ENCODE measurements around the gene DLX3.
A peak's percentile ranks its signal among the peaks of the same experiment; 100 is the strongest.

Gene DLX3

DNA sequence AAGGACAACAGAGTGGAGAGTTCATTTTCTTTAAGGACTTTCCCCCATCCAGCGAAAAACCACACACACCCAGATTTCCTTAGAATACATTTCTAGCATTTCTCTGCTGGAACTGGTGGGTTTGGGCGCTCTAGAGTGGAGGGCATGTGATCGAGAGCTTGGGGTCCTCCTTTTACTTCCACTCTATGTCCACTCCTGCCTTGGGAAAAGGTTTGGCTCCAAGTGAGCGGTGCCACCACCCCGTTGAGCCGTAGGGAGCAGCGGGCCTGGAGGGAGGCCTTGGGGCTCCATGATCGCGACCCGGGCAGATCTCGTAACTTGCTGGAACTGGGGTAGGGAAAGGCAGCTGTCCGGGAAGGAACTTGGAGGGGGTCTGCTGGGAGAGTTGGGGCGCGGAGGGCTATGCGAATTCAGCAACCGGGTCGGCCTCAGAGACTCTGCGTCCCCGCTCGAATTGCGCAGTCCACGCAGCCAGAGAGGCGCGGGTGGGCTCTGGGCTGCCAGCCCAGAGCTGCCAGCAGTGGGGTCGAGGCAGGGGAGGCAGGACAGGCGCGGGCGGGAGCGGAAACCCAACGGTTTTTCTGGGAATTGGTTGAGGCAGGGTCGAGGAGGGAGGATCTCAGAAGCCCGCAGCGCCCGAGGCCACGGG is 23.7 kb downstream of the DLX3 start:
- DNase-seq = no peak

- no peak for DNase-seq
These were observed 24.5 kb downstream of the DLX3 start for GRCh38 chr17:49970498-49970897.

DNA sequence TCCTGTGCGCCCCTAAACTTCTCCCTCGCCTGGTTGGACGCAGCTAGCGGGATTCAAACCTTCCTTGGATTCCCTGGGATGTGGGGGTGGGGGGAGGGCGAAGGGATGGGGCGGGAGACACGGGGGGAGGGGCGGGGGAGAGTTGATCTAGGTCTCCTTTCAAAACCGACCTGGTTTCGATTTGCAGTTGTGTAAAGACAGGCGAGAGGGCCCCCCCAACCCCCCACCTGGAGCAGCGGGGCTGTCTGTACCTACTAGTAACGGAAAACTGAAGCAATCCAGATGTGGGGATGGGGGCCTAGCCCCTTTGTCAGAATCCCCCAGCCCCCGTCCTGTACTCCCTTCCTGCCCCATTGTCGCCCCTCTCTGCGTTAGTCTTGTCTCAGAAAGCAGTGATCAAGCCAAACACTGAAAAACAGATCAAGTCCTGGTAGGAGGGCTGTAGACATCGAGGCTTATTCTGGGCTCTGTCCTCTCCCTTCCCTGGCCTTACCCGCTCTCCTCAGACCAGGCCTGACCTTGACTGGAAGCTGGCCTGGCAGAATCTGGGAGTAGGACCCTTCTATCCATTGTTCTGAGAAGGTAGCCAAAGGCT is 25.1 kb downstream of the DLX3 start:
- DNase-seq = no peak

GRCh38 chr17:49969134-49969759 is 25.8 kb downstream of the DLX3 start, which contains the start of gene DLX4:
Gene DLX4, plus strand, starts transcription at chr17:49969190. Its CDS starts 279 bp downstream, at chr17:49969469.
- no peak for DNase-seq

- DNase-seq = peak; percentile 50 to 54
These were observed 26.5 kb downstream of the DLX3 start for GRCh38 chr17:49968405-49969133.

DNA sequence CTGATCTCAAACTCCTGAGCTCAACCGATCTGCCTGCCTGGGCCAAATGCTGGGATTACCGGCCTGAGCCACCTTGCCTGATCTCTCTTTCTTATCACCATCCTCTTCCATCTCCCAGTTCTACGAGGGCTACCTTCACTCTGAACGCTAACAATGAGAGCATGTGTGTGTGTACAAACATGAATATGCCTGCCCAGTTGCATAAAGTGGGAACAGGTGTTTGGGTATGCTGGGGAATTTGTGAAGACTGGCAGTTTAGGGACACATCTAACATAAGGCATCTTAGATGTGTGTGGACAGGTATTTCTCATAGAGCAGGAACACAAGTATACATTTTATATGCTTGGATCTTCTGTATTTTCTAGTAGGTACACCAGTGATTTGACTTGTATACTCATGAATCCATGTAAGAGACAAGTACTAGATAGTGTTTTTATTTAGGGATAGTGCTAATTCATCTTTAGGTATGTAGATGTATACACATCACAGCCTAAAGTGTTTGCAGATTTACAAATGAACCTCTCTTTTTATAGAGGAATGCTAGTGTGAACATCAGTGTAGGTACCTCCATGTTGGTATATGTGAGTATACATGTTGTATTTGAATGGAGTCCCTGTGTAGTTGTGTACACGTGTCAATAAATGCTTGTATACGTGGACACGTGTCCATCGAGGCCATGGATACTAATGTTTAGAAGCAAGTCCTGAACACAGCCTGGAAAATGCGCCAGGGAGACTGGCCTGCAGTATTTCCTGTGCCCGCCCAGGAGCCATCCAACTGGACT is 27.2 kb downstream of the DLX3 start:
- no peak for DNase-seq

GRCh38 chr17:49967205-49967604 is 27.8 kb downstream of the DLX3 start:
- DNase-seq = no peak

GRCh38 chr17:49966767-49967166 is 28.3 kb downstream of the DLX3 start:
- no peak for DNase-seq

GRCh38 chr17:49965524-49965909 is 29.5 kb downstream of the DLX3 start:
- no peak for DNase-seq

- DNase-seq = no peak
These were observed 30.1 kb downstream of the DLX3 start for GRCh38 chr17:49964769-49965523.

GRCh38 chr17:49964303-49964768 is 30.7 kb downstream of the DLX3 start:
- no peak for DNase-seq

DNA sequence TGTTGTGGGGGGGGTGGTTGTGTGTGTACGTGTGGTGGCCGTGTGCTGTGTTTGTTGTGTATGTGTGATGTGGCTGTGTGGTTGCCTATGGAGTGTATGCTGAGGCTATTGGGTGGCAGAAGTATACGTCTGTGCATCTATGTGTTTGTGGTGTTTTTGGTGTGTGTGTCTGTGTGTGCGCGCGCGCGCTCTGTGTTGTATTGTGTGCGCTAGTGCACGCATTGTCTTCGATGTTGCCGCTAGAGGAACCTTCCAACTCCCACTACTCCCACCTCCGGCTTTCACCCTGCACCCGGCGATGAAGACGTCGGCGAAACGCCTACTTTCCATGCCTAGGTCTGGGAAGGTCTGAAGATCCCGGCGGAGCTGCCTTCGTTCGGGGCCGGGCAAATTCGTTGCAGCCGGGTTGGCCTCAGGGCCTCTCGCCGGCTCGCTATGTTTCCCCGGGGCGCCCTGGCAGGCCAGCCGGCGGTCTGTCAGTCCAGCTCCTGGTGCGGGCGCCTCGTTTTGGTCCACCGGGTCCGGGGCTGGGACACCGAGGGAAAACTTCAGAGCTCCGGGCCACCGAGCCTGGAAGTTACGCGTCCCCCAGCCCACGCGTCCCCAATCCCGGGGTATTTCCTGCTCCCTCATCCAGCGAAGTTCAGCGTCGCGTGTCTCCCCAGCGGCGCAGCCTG is 31.3 kb downstream of the DLX3 start:
- DNase-seq = no peak

DNA sequence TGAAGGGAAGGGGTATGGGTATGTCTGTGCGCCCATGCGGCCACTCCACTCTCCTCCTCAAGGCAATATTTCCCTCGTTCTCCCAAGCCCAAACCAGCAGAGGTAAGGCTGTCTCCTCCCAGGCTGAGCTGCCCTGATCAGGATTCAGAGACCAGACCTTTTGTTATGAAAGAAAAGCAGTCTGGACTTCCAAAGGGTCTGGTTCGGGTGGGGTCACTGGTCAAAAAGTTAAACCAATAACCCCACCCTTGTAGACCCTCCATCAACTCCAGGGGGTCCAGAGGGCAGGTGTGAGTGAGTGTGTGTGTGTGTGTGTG is 31.8 kb downstream of the DLX3 start:
- DNase-seq = no peak

DNA sequence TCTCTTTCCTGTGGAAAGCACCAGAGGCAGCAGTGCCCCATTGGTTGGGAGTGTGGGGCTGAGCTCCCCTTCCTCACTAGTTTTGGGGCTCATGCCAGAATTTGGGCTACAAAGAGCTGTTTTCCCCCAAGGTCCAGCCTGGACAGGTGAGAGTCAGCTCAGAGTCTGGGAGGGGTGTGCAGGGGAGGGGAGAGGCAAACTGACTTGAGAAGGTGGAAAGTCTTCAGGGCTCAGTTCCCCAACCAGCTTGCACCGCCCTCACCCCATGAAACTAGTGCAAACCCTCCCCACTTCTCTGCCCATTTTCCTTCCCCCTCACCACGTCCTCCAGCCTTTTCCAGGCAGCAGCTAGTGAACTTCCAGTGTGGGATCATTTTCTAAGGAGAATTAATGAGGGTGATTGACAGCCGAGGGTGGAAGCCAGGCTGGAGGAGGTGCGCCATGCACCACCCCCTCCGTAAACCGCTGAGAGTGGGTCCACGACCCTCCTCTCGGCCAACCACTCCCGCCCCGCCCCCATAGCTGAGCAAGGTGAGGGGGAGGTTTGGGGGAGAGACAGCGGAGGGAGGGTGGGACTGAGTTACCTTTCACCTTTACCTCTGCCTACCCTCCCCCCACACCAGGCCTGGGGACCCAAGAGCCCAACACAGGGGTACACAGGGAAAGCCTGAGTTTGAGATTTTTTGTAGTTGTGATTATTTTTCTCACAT is 32.3 kb downstream of the DLX3 start:
- no peak for DNase-seq

DNA sequence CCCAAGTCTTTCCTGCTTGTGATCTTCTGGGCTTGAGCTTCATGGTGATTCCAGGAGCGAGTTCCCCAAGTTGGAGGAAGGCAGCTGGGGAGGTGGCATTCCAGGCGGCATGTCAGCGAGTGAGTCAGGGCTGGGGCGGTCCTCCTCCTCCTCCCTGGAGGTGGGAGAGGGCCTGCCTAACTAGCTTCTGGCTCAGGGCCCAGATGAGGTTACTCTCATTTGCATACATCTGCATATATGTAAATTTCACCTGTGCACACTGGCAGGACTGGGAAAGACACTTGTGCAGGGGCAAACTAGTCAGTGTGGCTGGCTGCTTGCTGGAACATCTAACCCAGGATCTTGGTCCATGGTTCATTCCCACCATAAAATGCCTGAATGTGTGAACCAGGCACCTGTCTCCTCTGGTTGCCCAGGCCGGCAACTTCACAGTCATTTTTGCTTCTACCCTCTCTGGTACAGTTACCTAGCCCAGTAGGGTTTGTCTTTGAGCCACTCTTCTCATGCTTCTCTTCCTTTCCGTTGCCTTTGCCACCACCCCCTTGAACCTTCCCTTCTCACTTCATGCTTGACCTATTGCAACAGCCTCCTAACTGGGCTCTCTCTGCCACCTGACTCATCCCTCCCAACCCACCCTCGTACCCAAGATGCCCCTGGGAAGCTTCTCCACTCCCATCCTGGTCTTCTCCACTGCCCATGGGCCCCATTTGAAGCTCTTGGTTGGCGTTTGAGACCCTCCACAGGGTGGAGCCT is 35.7 kb downstream of the DLX3 start:
- DNase-seq = no peak

DNA sequence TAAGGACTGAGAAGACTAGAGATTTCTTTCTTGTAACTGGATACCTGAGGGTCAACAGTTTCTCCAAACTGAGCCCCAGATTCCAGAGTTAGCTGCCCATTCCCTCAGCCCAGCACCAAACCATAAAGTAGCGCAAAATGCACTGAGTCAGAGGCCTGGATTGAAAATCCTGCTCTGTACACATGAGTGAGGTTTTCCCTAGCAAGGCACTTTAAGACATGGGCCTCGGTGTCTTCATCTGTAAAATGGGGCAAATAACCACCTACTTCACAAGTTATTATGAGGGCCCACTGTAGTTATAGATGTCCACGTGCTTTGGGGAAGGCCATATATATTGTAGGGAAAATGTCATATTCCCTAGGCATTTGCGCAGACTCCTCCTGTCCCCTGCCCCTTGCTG is 36.3 kb downstream of the DLX3 start:
- DNase-seq = no peak

DNA sequence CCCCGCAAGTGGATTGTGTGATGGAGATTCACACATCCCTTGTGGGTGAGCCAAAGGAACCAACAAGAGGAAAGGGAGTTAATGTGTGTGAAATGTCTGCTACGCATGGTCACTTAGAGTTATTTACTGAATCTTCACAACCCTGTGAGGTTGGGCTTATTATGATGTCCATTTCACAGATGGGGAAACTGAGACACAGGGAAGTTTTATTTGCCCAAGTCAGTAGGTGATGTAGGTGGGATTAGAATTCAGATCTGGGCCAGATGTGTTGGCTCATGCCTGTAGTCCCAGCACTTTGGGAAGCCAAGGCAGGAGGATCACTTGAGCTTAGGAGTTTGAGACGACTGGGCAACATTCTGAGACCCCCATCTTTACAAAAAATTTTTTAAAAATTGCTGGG is 37.7 kb downstream of the DLX3 start:
- no peak for DNase-seq

GRCh38 chr17:49956780-49957179 is 38.2 kb downstream of the DLX3 start:
- DNase-seq = no peak

DNA sequence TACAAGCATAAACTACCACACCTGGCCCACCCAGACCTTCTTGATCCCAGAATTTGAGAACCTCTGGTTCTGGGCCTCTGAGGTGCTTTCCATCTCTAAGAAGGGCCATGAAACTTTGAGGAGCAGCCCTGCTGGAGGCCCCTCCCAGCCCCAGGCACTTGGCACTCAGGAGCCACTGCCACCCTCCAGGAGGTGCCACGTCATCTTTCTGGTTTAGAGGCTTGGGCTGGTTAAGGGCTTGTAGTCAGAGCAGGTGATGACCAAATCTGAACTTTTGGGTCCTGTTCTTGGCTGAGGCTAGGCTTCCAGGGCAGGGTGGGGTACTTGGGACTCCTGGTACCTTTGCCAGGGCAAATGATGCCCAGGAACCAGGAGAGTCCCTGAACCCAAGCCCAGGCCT is 39.9 kb downstream of the DLX3 start:
- no peak for DNase-seq

DNA sequence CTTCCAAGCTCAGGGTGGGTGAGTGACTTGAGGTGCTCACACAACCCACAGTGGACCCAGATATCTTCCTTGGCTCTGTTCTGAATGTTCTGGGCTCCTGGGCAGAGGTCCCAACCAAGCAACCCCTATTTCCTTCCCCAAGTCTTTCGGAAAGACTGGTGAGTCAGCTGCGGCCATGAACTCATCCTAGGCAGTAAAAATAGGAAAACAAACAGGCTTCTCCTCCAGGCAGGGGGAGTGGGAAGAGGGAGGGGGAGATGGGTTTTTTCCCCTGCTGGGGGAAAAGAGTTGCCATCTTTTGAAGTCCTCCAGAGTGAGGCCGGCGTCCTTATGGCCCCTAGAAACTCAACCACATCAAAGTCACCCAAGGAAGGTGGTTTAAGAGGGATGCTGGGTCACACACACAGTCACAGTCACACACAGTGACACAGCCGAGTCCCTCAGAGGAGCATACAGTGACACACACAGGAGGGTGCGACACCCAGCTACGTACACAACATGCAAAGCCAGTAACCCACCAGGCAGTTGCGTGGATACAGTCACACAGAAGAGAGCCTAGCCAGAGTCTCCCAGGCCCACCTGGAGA is 42.0 kb downstream of the DLX3 start:
- no peak for DNase-seq

All from NCI-H2081 (cell line).